Esophagus muscularis mucosa (tissue), 4 donors: Measurements from ENCODE around the gene BPIFB6.

Experiments used
- CTCF ChIP-seq, 3 experiments: fragments of 200-600 bp in 2 of 3; fragments of 450-650 bp in 1 of 3; sonication (generic) in 2 of 3; IDR thresholded peaks; one replicate each; pipeline ENCODE4 v1.5.1; 2017 to 2019; ENCODE audit warnings: antibody characterized with exemption in 3 of 3, mild to moderate bottlenecking in 2 of 3, moderate library complexity in 1 of 3
- EP300 ChIP-seq: sonication (generic); formaldehyde crosslinking; IDR thresholded peaks from one replicate; pipeline ENCODE4 v1.6.1; 2017; ENCODE audit warnings: antibody characterized with exemption
- POLR2A ChIP-seq: fragments of 450-650 bp; IDR thresholded peaks from one replicate; pipeline ENCODE4 v1.6.1; 2017; ENCODE audit warnings: antibody characterized with exemption, moderate library complexity, mild to moderate bottlenecking, low read depth
- POLR2AphosphoS5 ChIP-seq, 2 donors: sonication (generic); formaldehyde crosslinking; IDR thresholded peaks; one replicate each; pipeline ENCODE4 v1.6.1; 2017; ENCODE audit warnings: antibody characterized with exemption in 2 of 2

GRCh38 chr20:33072362-33072761 is 40.9 kb downstream of the BPIFB6 start:
- TF ChIP-seq CTCF (IDR thresholded peaks at IDR 0.05) (no peak), POLR2AphosphoS5 (IDR thresholded peaks at IDR 0.05) (no peak), POLR2A (no peak), EP300 (no peak)
